Activated CD8-positive, alpha-beta memory T cell treated with anti-CD3 and anti-CD28 coated beads for 36 hours (primary cell): ENCODE data around the gene RASL10A. TPM values are rescaled to one million over a fixed set of nuclear protein-coding genes. Genes with fewer than 3 reads are reported as not detected.

ENCODE experiments used
- CTCF ChIA-PET: fragments of 350-600 bp; sonication (Branson Sonifier 250); formaldehyde crosslinking; loops from one replicate; lab custom pipeline; 2021; ENCODE audit warnings: antibody characterized with exemption; lab: Charles Lee
- POLR2A ChIA-PET: fragments of 350-600 bp; sonication (Branson Sonifier 250); formaldehyde crosslinking; loops from one replicate; lab custom pipeline; 2021; ENCODE audit warnings: antibody characterized with exemption; lab: Charles Lee
- total RNA-seq, 2 experiments: library from RNA; stranded (reverse); gene quantifications; one replicate each; pipeline ENCODE4 v1.2.3, GENCODE V29; 2021

RASL10A gene
- total RNA-seq, 2 experiments from 2014 or later, result 0.78 TPM; not detected in 1

DNA sequence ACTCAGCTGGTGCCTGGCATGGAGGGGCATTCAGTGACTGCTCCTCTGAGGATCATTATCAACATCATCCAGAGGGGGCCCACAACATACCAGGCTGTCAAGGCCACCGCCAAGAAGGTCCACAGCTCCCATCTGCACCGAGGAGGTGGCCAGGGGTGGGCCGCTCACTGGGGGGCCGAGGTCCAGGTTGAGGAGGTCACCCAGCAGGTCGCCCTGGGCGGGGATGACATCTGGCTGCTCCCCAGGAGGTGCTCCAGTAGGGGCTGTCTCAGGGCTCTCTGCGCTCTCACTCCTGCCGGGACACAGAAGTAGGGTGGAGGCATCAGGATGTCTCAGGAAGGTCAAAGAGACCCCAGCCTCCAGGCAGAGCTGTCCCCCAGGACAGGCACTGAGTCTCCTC lies 25.1 kb upstream of the RASL10A start:
- ChIA-PET CTCF (no interaction called here), POLR2A (no interaction called here)

DNA sequence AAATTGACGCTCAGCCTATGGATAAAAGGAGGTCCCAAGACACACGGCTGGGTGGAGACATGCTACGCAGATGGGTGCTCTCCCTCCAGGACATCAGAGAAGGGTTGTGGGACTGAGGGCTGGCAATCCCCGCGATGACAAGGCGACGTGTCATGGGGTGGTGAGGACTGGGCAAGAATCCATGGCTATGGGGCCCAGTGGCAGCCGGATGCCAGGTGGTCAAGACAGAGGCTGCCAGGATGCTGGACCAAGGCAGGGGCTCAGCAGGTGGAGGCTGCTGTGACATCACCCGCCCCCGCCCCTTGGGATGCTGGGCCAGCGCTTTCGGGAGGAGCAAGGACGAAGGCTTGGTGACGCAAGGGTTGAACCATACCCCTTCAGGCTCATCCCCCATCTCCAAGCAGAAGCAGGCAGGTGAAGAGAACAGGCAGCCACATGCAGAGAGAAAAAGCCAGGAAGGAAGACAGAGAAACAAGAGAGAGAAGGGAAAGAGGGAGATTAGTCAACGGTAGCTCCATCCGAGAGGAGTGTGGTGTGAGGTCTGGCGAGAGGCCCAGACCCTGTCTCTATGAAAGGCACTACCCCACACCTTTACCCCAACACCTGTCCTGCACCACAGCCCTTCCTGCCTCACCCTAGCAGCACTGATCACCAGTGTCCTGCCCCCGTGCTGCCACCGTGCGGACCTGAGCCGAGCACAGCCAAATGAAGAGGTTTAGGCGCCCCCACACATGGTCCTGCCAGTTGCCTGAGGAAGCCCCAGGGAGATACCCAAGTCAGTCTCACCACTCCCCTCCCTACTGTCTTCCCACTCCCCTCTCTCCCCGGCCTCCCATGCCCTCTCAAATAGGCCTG lies 24.1 kb upstream of the RASL10A start:
- POLR2A ChIA-PET, result no interaction called here
- CTCF ChIA-PET, result no interaction called here

DNA sequence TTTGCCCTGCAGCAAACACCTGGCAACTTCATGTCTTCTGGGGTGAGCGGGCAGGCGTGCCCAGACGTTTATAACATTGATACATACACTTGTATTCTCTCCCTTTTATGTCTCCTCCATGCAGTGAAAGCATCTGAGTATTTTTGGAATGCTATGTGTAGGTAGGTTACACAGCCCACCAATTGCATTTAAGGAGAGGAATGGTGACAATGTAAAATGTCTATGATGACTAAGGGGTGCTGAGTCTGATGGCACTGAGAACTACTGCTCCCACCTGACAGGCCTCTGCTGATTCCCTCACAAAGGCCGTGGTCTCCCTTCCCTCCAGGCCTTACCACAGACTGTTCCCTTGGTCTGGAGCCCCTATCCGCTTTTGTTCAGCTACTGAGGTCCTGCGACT lies 22.9 kb upstream of the RASL10A start:
- POLR2A ChIA-PET, result no interaction called here
- CTCF ChIA-PET, result no interaction called here

DNA sequence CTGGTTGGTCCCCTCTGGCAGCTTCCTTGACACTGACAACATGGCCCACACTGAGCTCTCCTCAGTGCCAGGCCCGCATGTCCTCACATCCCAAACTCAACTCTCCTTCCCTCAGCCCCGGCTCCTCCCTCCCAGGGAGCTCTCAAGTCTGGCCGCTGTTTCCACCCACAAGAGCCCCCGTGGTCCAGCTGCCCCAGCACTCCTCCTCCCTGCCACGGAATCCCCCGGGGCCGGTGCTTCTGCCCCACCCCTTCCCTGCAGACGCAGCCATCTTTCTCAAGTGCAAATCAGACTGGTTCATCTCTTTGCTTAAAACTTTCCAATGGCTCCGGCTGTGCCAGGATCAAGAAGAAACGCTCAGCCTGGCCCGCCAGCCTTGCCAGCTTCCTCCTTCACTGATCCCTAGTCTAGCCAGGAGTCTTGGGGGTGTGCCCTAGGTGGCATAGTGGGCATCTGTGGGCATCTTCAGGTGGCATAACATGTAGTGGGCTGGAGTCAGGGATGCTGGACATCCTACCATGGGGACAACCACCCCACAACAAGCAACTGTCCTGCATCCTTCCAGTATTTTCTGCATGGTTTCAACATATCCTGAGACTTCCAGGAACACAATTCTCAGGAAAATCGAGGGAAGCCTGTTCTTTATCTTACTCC lies 22.3 kb upstream of the RASL10A start:
- CTCF ChIA-PET, result no interaction called here

DNA sequence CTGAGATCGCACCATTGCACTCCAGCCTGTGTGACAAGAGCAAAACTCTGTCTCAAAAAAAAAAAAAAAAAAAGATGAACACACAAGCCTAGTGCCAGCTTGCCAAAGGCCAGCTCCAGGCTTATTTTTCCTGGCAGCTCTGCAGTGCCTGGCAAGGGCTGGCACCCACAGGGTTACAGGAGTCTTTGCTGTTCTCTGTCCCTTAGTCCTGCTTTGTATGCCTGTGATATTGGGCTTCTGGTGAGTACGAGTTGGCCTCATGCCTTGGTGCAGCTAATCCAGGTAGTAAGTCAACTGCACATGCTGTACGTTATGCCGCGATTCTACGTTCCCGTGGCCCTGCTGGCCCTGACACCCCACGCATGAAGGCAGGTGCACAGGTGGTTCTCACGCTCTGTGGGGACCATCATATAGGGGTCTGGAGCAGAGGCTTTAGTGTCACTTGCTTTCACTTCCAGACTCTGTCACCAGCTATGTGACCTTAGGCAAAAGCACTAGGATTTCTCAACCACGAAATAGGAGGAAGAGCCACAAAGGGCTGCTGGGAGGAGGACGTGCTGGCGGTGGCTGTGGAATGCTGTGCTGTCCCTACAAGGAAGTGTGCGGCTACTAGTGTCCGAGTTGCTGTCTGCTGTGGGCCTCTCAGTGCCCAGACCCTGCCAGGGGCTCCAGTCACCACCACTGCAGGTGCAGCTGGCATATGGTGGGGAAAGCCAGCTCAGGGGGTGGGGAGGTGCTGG lies 21.4 kb upstream of the RASL10A start:
- CTCF ChIA-PET, result no interaction called here
- POLR2A ChIA-PET, result no interaction called here

More for the DNA sequence above, 22.3 kb upstream of the RASL10A start:
- POLR2A ChIA-PET, result no interaction called here

DNA sequence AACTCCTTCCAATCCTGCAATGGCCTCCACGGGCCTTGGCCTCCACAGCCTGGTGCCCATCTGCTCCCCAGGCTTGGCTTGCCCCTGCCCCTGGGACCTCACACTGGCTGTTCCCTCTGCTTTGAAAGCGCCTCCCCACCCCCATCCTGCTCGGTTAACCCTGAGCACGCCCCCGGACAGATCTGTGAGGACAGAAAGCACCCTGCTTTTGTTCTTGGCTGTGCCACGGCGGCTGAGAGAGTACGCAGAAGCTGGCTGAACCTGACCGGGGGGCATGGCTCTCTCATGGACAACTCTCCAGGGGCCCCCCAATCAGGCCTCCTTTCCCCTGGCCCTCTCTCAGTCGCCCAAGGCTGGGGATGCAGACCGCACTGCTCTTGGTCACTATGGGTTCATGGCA lies 20.2 kb upstream of the RASL10A start:
- CTCF ChIA-PET, result interaction anchor here (1.3 kb wide), 1 partner anchor 23 kb away, joined by 3 read pairs; no protein-coding TSS in a partner anchor
- POLR2A ChIA-PET, result no interaction called here

DNA sequence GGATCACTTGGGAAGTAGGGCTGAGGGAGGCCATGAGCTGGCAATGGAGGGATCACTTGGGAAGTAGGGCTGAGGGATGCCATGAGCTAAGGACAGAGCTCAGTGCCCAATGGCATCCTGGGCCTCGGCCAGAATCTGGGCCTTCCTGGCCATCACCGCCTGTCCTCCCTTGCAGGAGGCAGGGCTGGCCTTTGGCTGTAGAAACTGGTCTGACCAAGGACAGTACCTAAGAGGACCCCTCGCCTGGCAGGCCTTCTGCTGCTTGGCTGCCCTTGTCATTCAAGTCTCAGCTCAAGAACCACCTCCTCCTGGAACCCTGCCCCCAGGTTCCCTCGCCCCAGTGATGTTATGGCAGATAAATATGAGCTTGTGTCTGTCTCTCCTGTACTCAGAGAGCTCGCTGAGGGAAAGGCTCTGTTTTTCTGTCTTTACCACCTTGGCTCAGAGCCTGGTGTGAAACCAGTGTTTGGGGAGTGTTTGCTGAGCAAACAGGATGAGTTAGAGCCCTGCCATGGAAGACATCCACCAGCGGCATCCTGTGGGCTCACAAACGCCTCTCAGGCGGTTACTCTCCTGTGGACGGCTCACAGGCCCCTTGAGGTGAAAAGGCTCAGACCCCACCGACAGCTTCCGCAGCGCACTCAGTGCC lies 19.3 kb upstream of the RASL10A start:
- ChIA-PET POLR2A (no interaction called here), CTCF (interaction anchor here (1.3 kb wide), 1 partner anchor 22 kb away, joined by 3 read pairs; no protein-coding TSS in a partner anchor)

DNA sequence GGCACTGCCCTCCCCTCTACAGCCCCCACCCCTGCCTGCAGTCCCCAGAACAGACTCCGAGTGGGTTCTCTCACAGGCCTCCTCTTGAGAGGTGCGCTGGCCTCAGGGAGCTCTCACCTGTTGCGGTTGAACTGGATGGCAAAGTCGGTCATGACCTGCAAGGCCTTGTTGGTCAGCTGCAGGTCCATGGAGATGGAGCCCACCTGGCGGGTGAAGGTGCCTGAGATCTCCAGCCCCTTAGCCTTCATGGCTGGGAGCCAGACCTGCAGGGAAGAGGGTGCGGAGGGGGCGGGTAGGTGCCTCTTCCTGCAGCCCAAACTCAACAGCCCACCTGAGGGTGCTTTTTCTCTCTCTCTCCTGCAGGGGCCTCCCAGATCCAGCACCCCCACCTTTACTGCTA lies 18.7 kb upstream of the RASL10A start:
- CTCF ChIA-PET, result no interaction called here
- POLR2A ChIA-PET, result no interaction called here

DNA sequence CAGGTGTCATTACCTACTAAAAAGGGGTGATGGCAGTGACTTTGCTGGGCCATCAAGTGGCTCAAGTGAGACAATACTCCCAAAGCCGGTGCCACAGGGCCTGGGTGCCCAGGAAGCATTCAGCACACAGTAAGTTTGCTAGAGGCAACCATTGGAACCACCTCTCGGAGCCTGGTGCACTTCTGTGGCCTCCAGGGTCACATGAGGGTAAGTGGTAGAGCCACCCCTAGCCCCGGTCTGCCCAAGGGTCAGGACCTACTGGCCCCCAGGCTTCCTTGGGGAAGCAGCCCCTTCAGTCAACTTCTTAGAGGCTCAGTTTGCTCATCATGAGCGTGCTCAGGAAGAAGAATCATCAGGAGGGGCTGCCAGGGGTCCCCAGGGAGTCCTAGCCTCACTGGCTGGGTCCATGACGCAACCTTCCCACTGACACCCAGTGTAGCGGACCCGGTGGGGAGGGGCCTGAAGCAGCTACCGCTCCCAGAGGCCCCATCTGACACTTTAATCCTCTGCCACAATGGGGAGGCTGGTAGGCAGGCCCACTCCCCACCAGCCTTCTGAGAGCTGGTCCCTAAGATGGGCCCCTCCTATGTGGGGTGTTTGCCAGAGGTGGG lies 17.5 kb upstream of the RASL10A start:
- ChIA-PET POLR2A (no interaction called here), CTCF (no interaction called here)

DNA sequence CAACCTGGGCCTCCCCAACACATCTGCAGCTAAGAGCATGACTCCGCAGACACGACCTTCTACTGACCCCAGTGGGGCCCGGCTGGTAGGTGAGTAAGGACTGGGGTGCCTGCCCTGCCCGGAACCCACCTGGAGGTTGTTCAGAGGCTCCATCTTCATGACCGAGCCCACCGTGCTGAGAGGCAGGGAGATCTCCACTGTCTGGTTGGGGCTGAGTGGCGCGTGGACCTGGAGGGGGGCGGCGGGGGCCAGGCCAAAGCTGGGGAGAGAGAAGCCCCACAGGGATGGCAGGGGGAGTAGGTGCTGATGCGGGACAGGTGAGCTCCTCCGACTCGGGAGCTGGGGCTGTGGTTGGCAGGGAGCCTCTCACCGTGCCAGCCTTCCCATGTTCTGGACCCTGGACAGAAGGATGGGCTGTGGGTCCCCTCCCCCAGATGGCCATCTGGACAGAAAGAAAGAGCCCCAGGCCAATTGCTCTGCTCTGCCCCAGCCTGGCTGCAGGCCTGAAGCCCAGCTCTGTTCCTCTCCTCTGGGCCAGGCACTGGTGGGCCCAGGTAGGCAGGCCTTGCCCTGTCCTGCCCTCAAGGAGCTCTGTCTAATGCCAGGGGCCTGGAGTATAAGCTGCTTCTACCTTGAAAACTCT lies 16.3 kb upstream of the RASL10A start:
- POLR2A ChIA-PET, result no interaction called here
- CTCF ChIA-PET, result no interaction called here

DNA sequence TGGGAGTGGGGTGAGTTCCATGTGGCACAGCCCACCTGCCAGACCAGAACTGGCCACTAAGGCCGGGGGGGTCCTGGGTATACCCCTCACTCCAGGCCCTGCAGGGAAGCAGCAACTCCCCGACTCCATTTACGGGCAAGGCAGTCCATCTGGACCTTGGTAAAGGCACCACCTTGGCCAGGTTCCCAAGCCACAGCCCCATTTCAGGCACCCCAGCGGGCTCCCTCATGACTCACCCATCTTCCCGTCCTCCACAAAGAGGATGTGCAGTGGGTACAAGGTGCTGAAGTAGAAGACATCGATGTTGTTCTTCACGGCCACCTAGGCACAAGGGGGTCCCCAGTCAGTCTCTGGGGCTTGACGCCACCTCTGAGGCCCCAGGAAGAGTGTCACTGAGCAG lies 15.7 kb upstream of the RASL10A start:
- CTCF ChIA-PET, result no interaction called here
- POLR2A ChIA-PET, result no interaction called here

DNA sequence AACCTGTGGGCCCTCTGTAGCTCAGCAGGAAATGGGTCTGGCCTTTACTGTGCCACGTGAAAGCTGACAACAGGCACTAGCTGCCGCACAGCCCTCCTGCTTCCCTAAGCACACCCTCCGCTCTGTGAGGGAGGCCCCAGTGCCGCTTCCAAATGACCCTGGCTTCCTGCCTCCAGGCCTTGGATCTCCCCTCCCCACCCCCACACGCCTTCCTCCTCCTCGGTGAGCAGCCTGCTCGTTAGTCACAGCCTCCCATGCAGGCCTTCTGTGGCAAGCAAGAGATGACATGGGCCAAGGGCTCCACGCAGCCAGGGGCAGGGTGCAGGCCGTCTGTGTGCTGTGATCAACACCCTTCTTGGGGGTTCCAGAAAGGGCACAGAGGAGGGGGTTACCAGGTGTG lies 15.3 kb upstream of the RASL10A start:
- CTCF ChIA-PET, result no interaction called here

DNA sequence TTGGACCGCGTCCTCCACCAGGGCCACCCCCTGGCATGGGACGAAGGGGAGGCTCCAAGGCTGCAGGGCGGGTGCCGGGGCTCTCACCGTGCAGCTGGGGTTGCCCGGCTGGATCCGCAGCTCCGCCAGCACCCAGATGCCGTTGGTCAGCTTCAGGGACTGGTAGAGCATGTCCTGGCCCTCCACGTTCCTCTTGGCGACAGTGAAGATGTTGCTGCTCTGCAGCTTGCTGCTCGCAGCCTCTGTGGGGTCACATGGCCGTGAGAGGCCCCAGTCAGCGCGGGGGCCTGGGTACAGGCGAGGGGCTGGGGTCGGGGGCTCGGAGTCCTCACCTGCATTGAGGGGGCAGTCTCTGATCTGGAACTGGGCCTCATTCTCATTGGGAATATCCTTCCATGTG lies 14.8 kb upstream of the RASL10A start:
- POLR2A ChIA-PET, result no interaction called here
- CTCF ChIA-PET, result no interaction called here

More for the DNA sequence above, 15.3 kb upstream of the RASL10A start:
- POLR2A ChIA-PET, result no interaction called here

DNA sequence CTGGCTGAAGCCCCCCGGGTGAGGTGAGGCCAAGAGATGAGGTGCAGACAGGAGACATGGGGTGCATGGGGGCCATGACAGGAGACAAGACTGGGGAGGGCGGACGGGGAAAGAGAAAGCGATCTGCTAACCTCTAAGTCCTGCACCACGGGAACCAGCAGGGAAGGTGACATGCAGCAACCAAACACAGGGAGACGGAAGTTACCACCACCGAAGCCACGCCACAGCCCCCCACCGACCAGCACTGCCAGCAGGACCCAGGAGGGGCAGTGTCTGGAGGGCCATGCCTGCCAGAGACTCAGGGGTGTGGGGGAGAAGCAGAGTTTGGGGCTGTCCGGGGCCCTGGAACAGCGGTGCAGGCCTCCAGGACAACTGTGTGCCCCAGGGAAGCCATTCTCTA lies 14.1 kb upstream of the RASL10A start:
- POLR2A ChIA-PET, result no interaction called here
- CTCF ChIA-PET, result no interaction called here

DNA sequence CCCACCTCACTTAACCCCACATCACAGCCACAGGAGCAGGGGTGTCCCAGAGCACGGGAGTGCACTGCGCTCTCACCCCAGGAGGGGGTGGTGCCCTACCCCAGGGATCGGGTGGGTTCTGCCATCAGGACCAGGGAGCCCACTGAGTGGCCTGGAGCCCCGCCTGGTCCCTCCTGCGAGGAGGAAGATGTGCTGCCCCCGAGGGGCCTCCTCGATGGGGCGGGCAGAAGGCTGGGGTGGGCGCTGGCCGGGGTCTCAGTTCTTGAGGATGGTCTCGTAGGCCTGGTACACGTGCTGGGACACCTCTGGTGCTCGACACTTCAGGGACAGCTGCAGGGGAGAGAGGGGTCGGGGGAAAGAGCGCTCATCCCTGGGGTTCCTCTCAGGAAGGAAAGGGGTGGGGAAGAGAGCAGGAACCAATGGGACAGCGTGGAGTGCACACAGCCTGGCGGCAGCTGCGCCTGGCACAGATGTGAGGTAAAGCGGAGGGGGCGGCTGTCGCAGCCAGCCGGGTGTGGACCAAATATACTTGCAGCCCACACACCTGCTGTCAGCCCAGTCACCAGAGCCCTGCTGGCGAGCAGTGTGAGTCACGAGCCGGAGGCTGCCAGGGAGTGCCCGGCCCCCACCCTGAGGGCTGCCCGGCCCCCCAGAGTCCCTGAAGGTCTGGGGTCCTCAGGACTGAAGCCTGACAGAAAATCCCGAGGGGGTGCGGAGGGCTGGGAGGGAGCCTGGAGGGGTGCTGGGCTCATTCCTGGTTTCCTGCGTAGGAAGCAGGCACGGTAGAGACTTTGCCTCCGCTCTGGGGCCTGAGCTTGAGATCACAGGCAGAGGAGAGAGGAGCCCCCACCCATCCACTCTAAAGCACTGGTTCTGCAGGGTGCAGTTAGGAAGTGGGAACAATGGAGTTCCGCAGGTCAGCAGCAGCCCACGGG lies 13.3 kb upstream of the RASL10A start:
- POLR2A ChIA-PET, result no interaction called here
- CTCF ChIA-PET, result no interaction called here

DNA sequence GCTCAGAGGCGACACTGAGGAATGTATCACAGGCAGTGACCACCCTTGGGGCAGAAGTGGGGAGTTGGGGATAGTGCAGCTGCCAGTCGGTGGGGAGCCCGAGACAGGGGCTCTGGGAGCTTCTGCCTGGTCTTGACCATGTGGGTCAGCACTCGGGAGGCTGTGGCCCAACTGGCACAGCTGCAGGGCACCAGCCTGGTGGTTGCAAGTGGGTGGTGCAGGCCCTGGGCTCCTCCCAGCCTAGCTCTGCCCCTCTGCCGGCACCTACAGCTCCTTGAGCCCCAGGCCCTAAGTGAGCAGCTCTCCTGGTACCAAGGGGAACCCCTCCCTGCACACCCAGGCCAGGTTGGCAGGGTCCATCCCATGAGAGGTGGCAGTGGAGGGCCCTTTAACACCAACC lies 12.6 kb upstream of the RASL10A start:
- CTCF ChIA-PET, result no interaction called here
- POLR2A ChIA-PET, result no interaction called here

DNA sequence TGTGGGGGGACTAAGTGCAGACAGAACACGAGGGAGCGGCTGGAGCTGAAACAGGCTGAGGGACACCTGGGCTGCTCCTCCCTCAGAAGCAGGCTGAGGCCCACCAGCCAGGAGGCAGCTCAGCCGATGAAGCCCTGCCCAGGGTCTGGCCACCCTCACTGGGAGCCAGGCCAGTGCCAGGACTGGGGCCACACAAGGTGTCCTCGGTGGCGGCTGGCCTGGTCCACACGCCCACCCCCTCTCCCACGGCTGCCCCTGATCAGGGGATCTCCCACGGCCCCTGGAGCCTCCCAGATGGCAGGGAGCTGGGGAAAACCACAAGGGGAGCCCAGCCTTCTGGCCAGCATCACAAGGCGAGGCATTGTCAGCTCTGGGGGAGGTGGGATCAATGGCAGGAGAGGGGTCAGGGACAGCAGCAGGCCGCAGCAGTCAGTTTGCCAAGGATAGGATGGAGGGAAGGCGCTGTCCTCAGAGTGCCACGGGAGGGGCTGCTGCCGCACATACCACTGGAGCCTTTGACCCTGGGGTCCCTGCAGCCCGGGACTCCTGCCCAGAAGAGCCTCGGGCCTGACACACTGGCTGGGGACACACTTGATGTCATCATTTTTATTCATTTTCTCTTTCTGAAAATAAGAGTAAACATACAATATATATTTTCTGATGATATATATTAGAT lies 11.7 kb upstream of the RASL10A start:
- ChIA-PET POLR2A (no interaction called here), CTCF (no interaction called here)
